Sigmoid colon (tissue), 4 donors: ENCODE data around the gene SLC25A25.

ENCODE experiments used
- CTCF ChIP-seq, 4 experiments: fragments of 450-650 bp in 3 of 4; fragments of 200-600 bp in 1 of 4; IDR thresholded peaks; one replicate each; pipeline ENCODE4 v1.5.1; 2016 to 2019; ENCODE audit warnings: antibody characterized with exemption in 4 of 4, mild to moderate bottlenecking in 3 of 4, moderate library complexity in 2 of 4
- POLR2AphosphoS5 ChIP-seq, 4 donors: sonication (generic); formaldehyde crosslinking; IDR thresholded peaks; one replicate each; pipeline ENCODE4 v1.6.1; 2017; ENCODE audit warnings: antibody characterized with exemption in 4 of 4

GRCh38 chr9:128043467-128043868 lies 24.6 kb upstream of the SLC25A25 start:
- TF ChIP-seq CTCF (IDR thresholded peaks at IDR 0.05) (no peak), POLR2AphosphoS5 (IDR thresholded peaks at IDR 0.05) (peak in 1 of 4 donors; percentile 9)
